Measurements from ENCODE around the gene ZNF281. TPM values are rescaled to one million over a fixed set of nuclear protein-coding genes. Genes with fewer than 3 reads are reported as not detected.
"Not testable (repeated sequence)": the region's sequence is repeated elsewhere in the genome, so short reads cannot be mapped to it uniquely, and the experiment has no call there.

ZNF281 gene
- total RNA-seq, 6 experiments from 2014 or later, result 12.6 to 15.2 (median 13.8) TPM

GRCh38 chr1:200438911-200439310, 29.1 kb upstream of the ZNF281 start:
- no peak overlapping the region for H3K4me3 ChIP-seq
- DNase-seq, result no peak
- no peaks in the 10 kb centered on the region for H3K9me3 ChIP-seq
- no peak for ATAC-seq
- H3K27me3 ChIP-seq, result no peaks in the 10 kb centered on the region
- 93% methylated on average over 1 of the region's 1 CpG for WGBS (ENCODE audit: insufficient coverage, low coverage, low lambda C conversion rate, missing lambda C conversion rate)
- H3K4me1 ChIP-seq, result peaks cover 0 to 11% (median 0%) of the 10 kb centered on the region in 4 donors
- H3K27ac ChIP-seq, result no peak overlapping the region
- intact Hi-C loops (cut with DNase I), result no loop called here
- no peaks in the 10 kb centered on the region for H3K36me3 ChIP-seq
- TF ChIP-seq POLR2A (IDR thresholded peaks at IDR 0.05), result no peak

GRCh38 chr1:200438413-200438812, 28.6 kb upstream of the ZNF281 start:
- DNase-seq; H3K36me3 ChIP-seq; ATAC-seq; intact Hi-C loops (cut with DNase I); H3K9me3 ChIP-seq; H3K27me3 ChIP-seq; H3K4me3 ChIP-seq: not testable (repeated sequence)
- WGBS (ENCODE audit: insufficient coverage, low coverage, low lambda C conversion rate, missing lambda C conversion rate), result 74% methylated on average over 7 of the region's 7 CpGs
- H3K4me1 ChIP-seq, result peaks cover 0 to 11% (median 0%) of the 10 kb centered on the region in 4 donors
- H3K27ac ChIP-seq, result peak overlapping the region in 2 of 3 donors; percentile 56 to 75

DNA sequence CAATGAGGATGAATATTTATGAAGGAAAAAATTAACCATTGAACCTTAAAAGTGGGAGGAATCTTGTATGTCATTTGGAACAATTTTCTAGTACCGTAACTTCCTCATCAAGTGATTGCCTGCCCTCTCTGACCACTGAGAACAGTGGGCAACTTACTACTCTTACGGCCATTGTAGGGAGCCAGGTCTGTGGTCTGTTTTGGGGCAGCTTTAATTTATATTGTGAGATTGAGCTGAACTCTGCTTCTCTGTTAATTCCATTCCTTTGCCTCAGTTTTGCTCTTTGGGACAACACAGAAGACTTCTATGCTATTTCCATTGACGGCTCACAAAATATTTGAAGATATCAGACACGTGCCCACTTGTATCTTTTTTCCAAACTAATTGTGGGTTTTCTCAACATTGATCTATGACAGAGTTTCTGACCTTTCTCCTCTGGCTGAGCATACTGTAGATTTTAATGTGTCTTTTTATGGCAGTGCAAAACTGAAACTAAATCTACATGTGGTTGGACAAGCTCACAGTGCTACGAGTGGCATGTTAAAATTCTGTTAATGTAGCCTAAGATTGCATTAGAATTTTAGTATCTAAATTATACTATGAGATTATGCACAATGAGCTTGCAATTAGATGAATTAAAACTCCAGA, 27.8 kb upstream of the ZNF281 start:
- Histone ChIP-seq H3K4me1 (peaks cover 0 to 11% (median 0%) of the 10 kb centered on the region in 4 donors), H3K4me3 (peak overlapping the region; percentile 10 to 25 (median 14)), H3K27ac (peak overlapping the region; percentile 4 to 75 (median 56)), H3K9me3 (no peaks in the 10 kb centered on the region), H3K36me3 (no peaks in the 10 kb centered on the region), H3K27me3 (no peaks in the 10 kb centered on the region)
- ATAC-seq, result peak; percentile 74 to 84 (median 77)
- no peak for DNase-seq
- intact Hi-C loops (cut with DNase I), result no loop called here
- WGBS (ENCODE audit: insufficient coverage, low coverage, low lambda C conversion rate, missing lambda C conversion rate), result 3% methylated on average over 5 of the region's 5 CpGs
- TF ChIP-seq POLR2A (IDR thresholded peaks at IDR 0.05), result no peak
- TF ChIP-seq CTCF (IDR thresholded peaks at IDR 0.05), result no peak

DNA sequence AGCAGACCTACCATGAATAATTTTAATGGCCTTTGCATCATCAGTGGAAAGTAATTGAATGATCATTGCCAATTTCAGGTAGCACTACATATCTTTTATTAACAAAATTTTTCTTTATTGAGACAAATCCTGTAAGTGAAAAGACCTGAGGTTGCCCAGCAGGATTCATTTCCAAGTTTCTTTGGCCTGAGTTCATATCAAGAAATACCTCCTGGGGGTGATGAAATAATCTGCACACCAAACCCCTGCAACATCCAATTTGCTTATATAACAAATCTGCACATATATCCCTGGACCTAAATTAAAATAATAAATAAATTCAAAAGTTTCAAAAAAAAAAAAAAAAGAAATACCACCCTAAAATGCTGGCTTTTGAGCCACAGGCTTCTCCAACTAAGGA, 27.3 kb upstream of the ZNF281 start:
- Histone ChIP-seq H3K27me3 (no peaks in the 10 kb centered on the region), H3K4me1 (peaks cover 0 to 11% (median 0%) of the 10 kb centered on the region in 4 donors), H3K27ac (peak overlapping the region in 2 of 3 donors; percentile 56 to 75), H3K4me3 (peak overlapping the region in 1 of 3 donors; percentile 10), H3K9me3 (no peaks in the 10 kb centered on the region), H3K36me3 (no peaks in the 10 kb centered on the region)
- ATAC-seq (peak in 3 of 4 donors; percentile 27 to 68 (median 66)), DNase-seq (no peak)
- intact Hi-C loops (cut with DNase I), result no loop called here
- no peak for TF ChIP-seq CTCF (IDR thresholded peaks at IDR 0.05)

GRCh38 chr1:200436436-200436835, 26.6 kb upstream of the ZNF281 start:
- no peaks in the 10 kb centered on the region for H3K27me3 ChIP-seq
- no peak overlapping the region for H3K27ac ChIP-seq
- H3K4me1 ChIP-seq, result peaks cover 0 to 11% (median 0%) of the 10 kb centered on the region in 4 donors
- no peak for ATAC-seq
- TF ChIP-seq POLR2A (IDR thresholded peaks at IDR 0.05), result no peak
- no peak for TF ChIP-seq CTCF (IDR thresholded peaks at IDR 0.05)
- intact Hi-C loops (cut with DNase I), result no loop called here
- no peaks in the 10 kb centered on the region for H3K9me3 ChIP-seq
- H3K4me3 ChIP-seq, result no peak overlapping the region
- no peak for DNase-seq
- H3K36me3 ChIP-seq, result no peaks in the 10 kb centered on the region
